Erythroblast (primary cell): Measurements from ENCODE around the gene SIK3.

Experiments
- DNase-seq, 2 experiments: peaks; one replicate each; lab custom pipeline; 2025; lab: John Stamatoyannopoulos, UW
- GATA1 ChIP-seq: IDR thresholded peaks from 2 replicates; pipeline ENCODE4 v1.6.1; 2011; ENCODE audit warnings: low read depth, mild to moderate bottlenecking, control low read depth, low read length, moderate library complexity
- POLR2A ChIP-seq: IDR thresholded peaks from 2 replicates; pipeline ENCODE4 v1.6.1; 2011; ENCODE audit warnings: mild to moderate bottlenecking, low read length

The SIK3 gene

GRCh38 chr11:116950210-116950609 lies 148.0 kb downstream of the SIK3 start:
- TF ChIP-seq POLR2A, result no peak
- TF ChIP-seq GATA1, result no peak
- DNase-seq, result no peak

DNA sequence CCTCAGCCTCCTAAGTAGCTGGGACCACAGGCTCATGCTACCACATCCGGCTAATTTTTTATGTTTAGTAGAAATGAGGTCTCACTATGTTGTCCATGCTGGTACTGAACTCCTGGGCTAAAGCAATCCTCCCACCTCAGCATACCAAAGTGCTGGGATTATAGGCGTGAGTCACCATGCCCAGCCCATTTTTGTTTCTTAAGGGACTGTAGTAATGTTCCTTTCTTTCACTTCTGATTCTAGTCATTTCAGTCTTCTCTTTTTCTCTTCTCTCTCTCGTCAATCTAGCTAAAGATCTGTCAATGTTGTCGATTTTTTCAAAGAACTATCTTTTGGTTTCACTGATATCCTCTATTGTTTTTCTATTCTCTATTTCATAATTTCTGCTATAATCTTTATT lies 149.8 kb downstream of the SIK3 start:
- TF ChIP-seq GATA1 (no peak), POLR2A (no peak)
- DNase-seq, result no peak

- DNase-seq, result no peak
- TF ChIP-seq POLR2A, result no peak
- no peak for TF ChIP-seq GATA1
Measured at GRCh38 chr11:116946414-116946813, 151.8 kb downstream of the SIK3 start.

- no peak for DNase-seq
- TF ChIP-seq POLR2A, result no peak
- TF ChIP-seq GATA1, result no peak
Measured at GRCh38 chr11:116939499-116939898, 158.7 kb downstream of the SIK3 start.

GRCh38 chr11:116938471-116939070 lies 159.7 kb downstream of the SIK3 start:
- TF ChIP-seq GATA1, result no peak
- no peak for TF ChIP-seq POLR2A
- DNase-seq, result no peak

DNA sequence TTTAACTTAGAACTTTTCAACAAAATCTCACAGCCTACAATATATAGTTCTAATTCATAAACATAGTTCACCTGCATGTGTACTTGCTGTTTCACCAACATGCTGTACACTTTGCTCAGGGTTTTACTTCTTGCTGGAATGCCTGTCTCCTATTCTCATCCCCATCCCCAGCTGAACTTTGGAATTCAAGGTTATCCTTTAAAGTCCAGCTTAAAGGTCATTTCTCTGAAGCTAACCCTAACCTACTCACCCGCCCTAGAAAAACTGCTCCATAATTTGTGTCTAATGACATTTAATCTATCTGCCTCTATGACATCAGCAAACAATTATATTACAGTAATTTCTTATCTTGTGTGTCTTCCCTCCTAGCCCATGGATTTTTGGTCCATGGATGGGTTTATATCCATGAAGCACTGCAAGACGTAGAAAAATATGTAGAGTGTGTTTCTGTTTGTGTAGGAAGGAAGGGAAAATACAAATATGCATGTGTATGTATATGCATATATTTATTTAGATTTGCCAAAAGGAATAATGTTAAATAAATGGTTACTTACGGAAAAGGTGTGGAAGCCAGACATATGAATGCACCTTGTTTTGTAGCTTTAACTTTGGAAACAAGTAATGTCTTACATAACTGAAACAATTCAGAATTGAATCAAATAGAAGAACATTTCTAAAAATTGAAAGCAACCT lies 161.3 kb downstream of the SIK3 start:
- no peak for TF ChIP-seq POLR2A
- no peak for TF ChIP-seq GATA1

DNA sequence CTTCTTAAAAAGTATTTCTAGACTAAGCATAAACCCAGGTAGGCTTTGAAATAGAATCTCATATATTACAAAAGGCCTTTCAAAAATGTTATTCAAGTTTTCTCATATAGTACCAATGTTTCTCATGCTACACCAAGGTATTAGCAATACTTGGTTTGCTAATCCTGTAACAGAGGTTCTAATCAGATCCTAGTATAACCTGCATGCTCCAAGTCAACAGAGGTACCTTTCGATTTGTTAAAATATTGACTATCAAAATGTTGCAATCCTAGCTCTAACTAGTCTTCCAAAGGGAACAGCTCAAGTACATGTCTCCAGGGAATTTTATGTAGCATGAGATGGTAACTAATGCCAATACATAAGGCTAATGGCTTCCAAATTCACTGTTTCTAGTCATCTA lies 162.7 kb downstream of the SIK3 start:
- TF ChIP-seq GATA1, result no peak
- no peak for TF ChIP-seq POLR2A
- DNase-seq, result no peak

More for the DNA sequence above, 161.3 kb downstream of the SIK3 start:
- no peak for DNase-seq

- DNase-seq, result no peak
- TF ChIP-seq POLR2A, result no peak
- no peak for TF ChIP-seq GATA1
Measured at GRCh38 chr11:116935089-116935488, 163.1 kb downstream of the SIK3 start.

GRCh38 chr11:116933961-116934360 lies 164.3 kb downstream of the SIK3 start:
- no peak for DNase-seq
- TF ChIP-seq GATA1, result no peak
- TF ChIP-seq POLR2A, result no peak

GRCh38 chr11:116932181-116932580 lies 166.0 kb downstream of the SIK3 start:
- TF ChIP-seq GATA1, result no peak
- no peak for TF ChIP-seq POLR2A
- no peak for DNase-seq

- peak; percentile 18 to 50 for DNase-seq
- no peak for TF ChIP-seq GATA1
- TF ChIP-seq POLR2A, result no peak
Measured at GRCh38 chr11:116931206-116931953, 166.8 kb downstream of the SIK3 start.

DNA sequence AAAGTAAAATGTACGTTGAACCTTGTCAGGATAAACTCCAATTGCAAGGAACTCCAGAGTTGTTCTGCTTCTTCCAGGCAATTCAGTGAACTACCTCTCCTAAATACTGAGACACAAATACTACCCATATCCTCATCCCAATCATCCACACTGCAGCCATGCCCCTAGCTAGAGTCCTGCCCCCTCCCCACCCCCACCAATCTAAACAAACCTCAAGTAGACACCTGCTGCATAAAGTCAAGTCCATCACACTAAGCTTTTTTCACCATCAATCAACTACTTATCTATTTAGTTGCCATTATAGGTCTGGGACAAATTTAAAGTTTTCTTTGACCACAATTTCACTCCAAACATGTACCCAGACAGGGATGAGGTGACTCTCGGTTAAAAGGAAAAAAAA lies 167.6 kb downstream of the SIK3 start:
- DNase-seq, result no peak
- TF ChIP-seq POLR2A (no peak), GATA1 (no peak)

DNA sequence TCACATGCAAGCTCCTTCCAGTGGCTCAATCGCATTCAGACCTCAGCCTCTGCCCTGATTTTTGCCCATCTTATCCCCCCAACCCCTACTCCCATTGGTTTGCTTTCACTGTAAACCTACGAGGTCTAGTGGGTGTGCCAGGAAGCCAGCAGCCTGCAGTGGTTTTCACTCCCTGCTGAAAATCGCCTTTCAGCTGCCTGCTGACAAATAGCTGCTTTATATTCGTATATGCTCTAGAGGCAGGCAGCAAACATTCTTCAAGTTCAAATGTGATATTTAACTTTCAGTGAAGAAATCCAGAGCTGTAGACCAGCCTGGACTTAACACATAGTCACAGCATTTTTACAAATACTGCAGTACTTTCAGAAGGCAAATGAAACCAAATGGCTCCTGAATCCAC lies 168.1 kb downstream of the SIK3 start:
- DNase-seq, result no peak

DNA sequence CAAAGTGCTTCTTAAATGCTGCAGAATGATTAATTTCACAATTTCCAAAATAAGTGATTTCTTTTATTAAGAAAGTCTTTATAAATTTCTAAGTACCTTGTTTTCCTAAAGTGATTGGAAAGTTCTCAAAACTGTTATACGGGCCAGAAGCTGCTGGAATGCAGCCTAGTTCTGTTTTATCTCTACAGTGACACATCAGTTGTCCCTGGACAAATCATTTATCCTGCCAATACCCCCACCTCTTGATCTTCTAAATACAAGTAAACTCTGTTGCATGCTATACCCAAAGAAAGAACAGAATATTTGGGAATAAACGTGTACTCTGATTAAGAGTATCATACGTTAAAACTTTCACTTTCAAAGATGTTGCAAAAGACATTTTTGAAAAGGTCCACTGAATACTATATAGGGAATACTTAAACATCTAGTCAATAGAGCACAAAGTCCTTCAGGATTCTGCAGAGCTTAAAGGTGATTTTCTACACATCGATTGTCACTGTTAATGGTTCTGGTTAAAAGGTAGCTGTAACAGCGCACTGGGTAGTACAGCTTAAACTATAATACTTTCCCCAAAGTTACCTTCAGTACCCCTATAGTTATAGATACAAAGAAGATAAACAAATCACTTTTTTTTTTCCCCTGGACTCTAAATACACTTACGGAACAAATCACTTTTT lies 168.7 kb downstream of the SIK3 start:
- TF ChIP-seq POLR2A (no peak), GATA1 (no peak)
- peak; percentile 45 to 47 for DNase-seq

More for the DNA sequence above, 168.1 kb downstream of the SIK3 start:
- TF ChIP-seq POLR2A, result no peak
- no peak for TF ChIP-seq GATA1
